ENCODE results near the gene DIAPH1.
A peak's percentile ranks its signal among the peaks of the same experiment; 100 is the strongest.

Gene DIAPH1

GRCh38 chr5:141638771-141639170, 20.0 kb upstream of the DIAPH1 start:
- no peaks in the 10 kb centered on the region for H3K9me3 Mint-ChIP-seq
- H3K4me3 Mint-ChIP-seq, result peak overlapping the region; percentile 74 to 94 (median 80)
- peaks cover 18% of the 10 kb centered on the region for H3K4me1 Mint-ChIP-seq
- H3K36me3 Mint-ChIP-seq (ENCODE audit: low read depth), result peaks cover 6% of the 10 kb centered on the region
- H3K27ac Mint-ChIP-seq, result no peak overlapping the region
- TF ChIP-seq, protein P1, sequence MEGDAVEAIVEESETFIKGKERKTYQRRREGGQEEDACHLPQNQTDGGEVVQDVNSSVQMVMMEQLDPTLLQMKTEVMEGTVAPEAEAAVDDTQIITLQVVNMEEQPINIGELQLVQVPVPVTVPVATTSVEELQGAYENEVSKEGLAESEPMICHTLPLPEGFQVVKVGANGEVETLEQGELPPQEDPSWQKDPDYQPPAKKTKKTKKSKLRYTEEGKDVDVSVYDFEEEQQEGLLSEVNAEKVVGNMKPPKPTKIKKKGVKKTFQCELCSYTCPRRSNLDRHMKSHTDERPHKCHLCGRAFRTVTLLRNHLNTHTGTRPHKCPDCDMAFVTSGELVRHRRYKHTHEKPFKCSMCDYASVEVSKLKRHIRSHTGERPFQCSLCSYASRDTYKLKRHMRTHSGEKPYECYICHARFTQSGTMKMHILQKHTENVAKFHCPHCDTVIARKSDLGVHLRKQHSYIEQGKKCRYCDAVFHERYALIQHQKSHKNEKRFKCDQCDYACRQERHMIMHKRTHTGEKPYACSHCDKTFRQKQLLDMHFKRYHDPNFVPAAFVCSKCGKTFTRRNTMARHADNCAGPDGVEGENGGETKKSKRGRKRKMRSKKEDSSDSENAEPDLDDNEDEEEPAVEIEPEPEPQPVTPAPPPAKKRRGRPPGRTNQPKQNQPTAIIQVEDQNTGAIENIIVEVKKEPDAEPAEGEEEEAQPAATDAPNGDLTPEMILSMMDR (IDR thresholded peaks at IDR 0.05; ENCODE audit: unreplicated experiment in 3 of 3), result no peak
- peaks cover 14% of the 10 kb centered on the region for H3K27me3 Mint-ChIP-seq (ENCODE audit: low read depth)

DNA sequence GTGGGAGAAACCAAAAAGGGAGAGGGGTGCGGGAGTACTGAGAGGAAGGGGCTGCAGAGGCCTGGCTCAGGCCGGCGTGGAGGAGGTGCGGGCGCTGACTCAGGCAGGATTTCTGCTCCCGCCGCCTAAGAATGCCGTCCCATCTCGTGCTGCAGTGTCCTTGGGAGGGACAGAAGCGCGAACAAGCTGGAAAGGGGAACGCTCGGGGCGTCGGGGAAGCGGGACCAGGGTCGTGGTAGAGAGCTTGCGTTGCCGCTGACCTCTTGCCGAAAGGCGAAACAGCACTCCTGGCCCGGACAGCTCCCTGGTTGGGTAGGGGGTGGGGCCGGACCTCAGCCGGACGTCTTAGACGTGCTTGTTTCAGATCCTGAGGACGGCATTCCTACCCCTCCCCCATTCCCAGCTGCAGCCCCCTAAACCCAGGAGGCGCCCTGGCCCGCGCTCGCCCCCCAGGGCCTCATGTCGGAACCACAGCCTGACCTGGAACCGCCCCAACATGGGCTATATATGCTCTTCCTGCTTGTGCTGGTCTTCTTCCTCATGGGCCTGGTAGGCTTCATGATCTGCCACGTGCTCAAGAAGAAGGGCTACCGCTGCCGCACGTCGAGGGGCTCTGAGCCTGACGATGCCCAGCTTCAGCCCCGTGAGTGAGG, 19.1 kb upstream of the DIAPH1 start:
- H3K36me3 Mint-ChIP-seq (ENCODE audit: low read depth), result peaks cover 7% of the 10 kb centered on the region
- TF ChIP-seq, protein P1 (IDR thresholded peaks at IDR 0.05; ENCODE audit: unreplicated experiment in 3 of 3), result peak in 2 of 3 experiments; percentile 20 to 35
- H3K9me3 Mint-ChIP-seq, result no peaks in the 10 kb centered on the region
- H3K4me1 Mint-ChIP-seq, result peaks cover 18% of the 10 kb centered on the region
- H3K4me3 Mint-ChIP-seq, result peak overlapping the region; percentile 74 to 94 (median 80)
- no peak overlapping the region for H3K27ac Mint-ChIP-seq
- H3K27me3 Mint-ChIP-seq (ENCODE audit: low read depth), result peaks cover 14% of the 10 kb centered on the region

GRCh38 chr5:141637123-141637766, 18.4 kb upstream of the DIAPH1 start:
- Mint-ChIP-seq H3K9me3 (no peaks in the 10 kb centered on the region), H3K27ac (no peak overlapping the region), H3K27me3 (ENCODE audit: low read depth) (peaks cover 14% of the 10 kb centered on the region), H3K4me1 (peaks cover 18% of the 10 kb centered on the region), H3K4me3 (peak overlapping the region; percentile 94 to 97 (median 96)), H3K36me3 (ENCODE audit: low read depth) (peaks cover 14% of the 10 kb centered on the region)
- TF ChIP-seq, protein P1 (IDR thresholded peaks at IDR 0.05; ENCODE audit: unreplicated experiment in 3 of 3), result no peak

DNA sequence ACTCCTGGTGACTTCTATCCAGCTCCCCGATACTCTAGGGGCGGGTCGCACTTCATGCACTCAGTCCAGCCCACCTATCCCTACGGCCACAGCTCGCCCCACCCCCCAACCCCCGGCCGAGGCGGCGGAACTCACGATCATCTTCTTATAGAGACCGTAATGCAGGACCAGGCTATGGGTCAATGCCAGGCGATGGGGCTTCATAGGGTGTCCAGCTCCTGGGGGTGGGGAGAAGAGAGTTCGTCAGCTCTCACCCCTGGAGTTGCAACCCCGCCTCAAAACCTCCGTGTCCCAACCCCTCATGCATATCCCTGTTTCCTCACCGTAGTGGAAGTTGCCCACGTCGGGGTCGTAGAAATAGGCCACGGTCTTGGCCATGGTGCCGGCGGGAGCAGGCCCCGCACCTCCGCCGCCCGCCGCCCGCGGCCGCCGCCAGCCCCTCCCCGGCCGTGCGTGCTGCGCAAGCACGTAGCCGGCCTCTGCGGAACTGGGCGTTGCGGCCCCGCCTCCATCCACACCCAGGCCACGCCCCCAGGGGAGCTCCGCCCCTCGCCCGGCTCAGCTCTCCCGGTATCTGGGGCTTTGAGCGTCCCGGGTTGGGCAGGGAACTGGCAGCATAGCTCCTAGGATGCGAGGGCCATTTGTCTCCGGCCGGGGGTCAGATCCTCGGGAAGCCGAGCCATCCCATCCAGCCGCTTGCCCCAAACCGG, 17.8 kb upstream of the DIAPH1 start, which contains the start of the genes HDAC3 and RELL2:
TSS of gene HDAC3 (minus strand) at position 437 of the 710 bp plus-strand sequence. CDS start at position 378, 59 bp downstream.
TSS of gene RELL2 (plus strand) at position 585 of the 710 bp plus-strand sequence. CDS start 1,229 bp downstream, outside the sequence.
- H3K27ac Mint-ChIP-seq, result peak within 1 kb of the TSS; percentile 42 to 84 (median 74)
- TF ChIP-seq, protein P1 (IDR thresholded peaks at IDR 0.05; ENCODE audit: unreplicated experiment in 3 of 3), result no peak
- peaks cover 14% of the 10 kb centered on the region for H3K27me3 Mint-ChIP-seq (ENCODE audit: low read depth)
- H3K4me1 Mint-ChIP-seq, result peaks cover 18% of the 10 kb centered on the region
- peak within 1 kb of the TSS; percentile 94 to 97 (median 96) for H3K4me3 Mint-ChIP-seq
- no peaks in the 10 kb centered on the region for H3K9me3 Mint-ChIP-seq
- peaks cover 17% of the 10 kb centered on the region for H3K36me3 Mint-ChIP-seq (ENCODE audit: low read depth)

GRCh38 chr5:141636106-141636412, 17.3 kb upstream of the DIAPH1 start:
- H3K27ac Mint-ChIP-seq, result peak overlapping the region; percentile 42 to 84 (median 74)
- no peaks in the 10 kb centered on the region for H3K9me3 Mint-ChIP-seq
- peaks cover 14% of the 10 kb centered on the region for H3K27me3 Mint-ChIP-seq (ENCODE audit: low read depth)
- H3K4me1 Mint-ChIP-seq, result peaks cover 18% of the 10 kb centered on the region
- H3K36me3 Mint-ChIP-seq (ENCODE audit: low read depth), result peaks cover 21% of the 10 kb centered on the region
- TF ChIP-seq, protein P1 (IDR thresholded peaks at IDR 0.05; ENCODE audit: unreplicated experiment in 3 of 3), result no peak
- peak overlapping the region; percentile 94 to 97 (median 96) for H3K4me3 Mint-ChIP-seq

Data from nephron (organoid).